ENCODE measurements around the gene BIRC3.
"Not testable (repeated sequence)": the region's sequence is repeated elsewhere in the genome, so short reads cannot be mapped to it uniquely, and the experiment has no call there.

The BIRC3 gene

GRCh38 chr11:102361086-102362031, 44.1 kb downstream of the BIRC3 start:
- H3K4me3 ChIP-seq (ENCODE audit: low read depth, low read length): no peak overlapping the region
- TF ChIP-seq CTCF (IDR thresholded peaks at IDR 0.05; ENCODE audit: insufficient read depth, low read length, missing control alignments): no peak
- POLR2A ChIA-PET: no interaction called here
- no peak for DNase-seq (ENCODE audit: low read depth, low spot score)
- CTCF ChIA-PET: interaction anchor here (0.8 to 1.2 kb wide), 4 partner anchors 11 to 29 kb away, joined by 3 to 5 read pairs (median 4); no protein-coding TSS in a partner anchor

- ChIA-PET CTCF (interaction anchor here (0.7 to 6.2 kb wide), 7 partner anchors 16 to 134 kb away, joined by 3 to 40 read pairs (median 4); no protein-coding TSS in a partner anchor), POLR2A (no interaction called here)
- H3K4me3 ChIP-seq (ENCODE audit: low read depth, low read length): no peak overlapping the region
- no peak for DNase-seq (ENCODE audit: low read depth, low spot score)
- no peak for TF ChIP-seq CTCF (IDR thresholded peaks at IDR 0.05; ENCODE audit: insufficient read depth, low read length, missing control alignments)
Measured at GRCh38 chr11:102364991-102365390, 47.7 kb downstream of the BIRC3 start.

GRCh38 chr11:102367364-102367763, 50.1 kb downstream of the BIRC3 start:
- no peak for TF ChIP-seq CTCF (IDR thresholded peaks at IDR 0.05; ENCODE audit: insufficient read depth, low read length, missing control alignments)
- H3K4me3 ChIP-seq (ENCODE audit: low read depth, low read length): no peak overlapping the region
- ChIA-PET CTCF (interaction anchor here (0.7 to 6.2 kb wide), 19 partner anchors 8 to 307 kb away, joined by 3 to 40 read pairs (median 5); partner anchors contain the start of gene BIRC2), POLR2A (no interaction called here)
- no peak for DNase-seq (ENCODE audit: low read depth, low spot score)

GRCh38 chr11:102368472-102368871, 51.2 kb downstream of the BIRC3 start:
- CTCF ChIA-PET: interaction anchor here (0.7 to 6.2 kb wide), 8 partner anchors 11 to 298 kb away, joined by 3 to 40 read pairs (median 3); no protein-coding TSS in a partner anchor
- DNase-seq (ENCODE audit: low read depth, low spot score): no peak

GRCh38 chr11:102374633-102375424, 57.5 kb downstream of the BIRC3 start:
- CTCF ChIA-PET: interaction anchor here (0.7 to 1.8 kb wide), 7 partner anchors 8 to 125 kb away, joined by 3 to 9 read pairs (median 5); no protein-coding TSS in a partner anchor
- POLR2A ChIA-PET; H3K4me3 ChIP-seq (ENCODE audit: low read depth, low read length); DNase-seq (ENCODE audit: low read depth, low spot score): not testable (repeated sequence)

More at GRCh38 chr11:102368472-102368871, 51.2 kb downstream of the BIRC3 start:
- no peak for TF ChIP-seq CTCF (IDR thresholded peaks at IDR 0.05; ENCODE audit: insufficient read depth, low read length, missing control alignments)
- POLR2A ChIA-PET: no interaction called here
- no peak overlapping the region for H3K4me3 ChIP-seq (ENCODE audit: low read depth, low read length)

GRCh38 chr11:102375720-102376399, 58.6 kb downstream of the BIRC3 start:
- ChIA-PET CTCF (interaction anchor here (0.7 to 1.8 kb wide), 9 partner anchors 9 to 288 kb away, joined by 3 to 10 read pairs (median 5); no protein-coding TSS in a partner anchor), POLR2A (no interaction called here)
- no peak overlapping the region for H3K4me3 ChIP-seq (ENCODE audit: low read depth, low read length)
- TF ChIP-seq CTCF (IDR thresholded peaks at IDR 0.05; ENCODE audit: insufficient read depth, low read length, missing control alignments): no peak
- DNase-seq (ENCODE audit: low read depth, low spot score): no peak
